ENCODE data around the gene PAF1. TPM values are rescaled to one million over a fixed set of nuclear protein-coding genes. Genes with fewer than 3 reads are reported as not detected.

Gene PAF1
- total RNA-seq: 32.0 TPM
- long read RNA-seq, transcript PAF1-201 (14 exons, 2,066 nt): major isoform, 85 of 109 reads
- long read RNA-seq, partial matches to known transcripts: 7 of 109 reads
- long read RNA-seq, other reads (novel, unspliced or antisense): 17 of 109 reads

GRCh38 chr19:39390751-39391437, at the start of gene PAF1, which contains the start of gene MED29:
Gene PAF1, minus strand, starts transcription at chr19:39391106. Its CDS starts 242 bp downstream, at chr19:39390864.
Gene MED29, plus strand, starts transcription at chr19:39391378. Its CDS starts 45 bp downstream, at chr19:39391423.
- intact Hi-C loops (cut with DNase I): no loop called here
- ATAC-seq (ENCODE audit: poor library complexity) (peak; percentile 97), DNase-seq (peak; percentile 97)

GRCh38 chr19:39438270-39438934, 47.5 kb upstream of the PAF1 start:
- ATAC-seq (ENCODE audit: poor library complexity) (no peak), DNase-seq (no peak)
- intact Hi-C loops (cut with DNase I): loop anchor here (5.0 kb wide), 1 partner anchor 104 kb away; the partner anchor contains the start of gene EID2

- DNase-seq (no peak), ATAC-seq (ENCODE audit: poor library complexity) (no peak)
- intact Hi-C loops (cut with DNase I): loop anchor here (5.0 kb wide), 1 partner anchor 106 kb away; the partner anchor contains the start of gene EID2
Measured at GRCh38 chr19:39436350-39436716, 45.4 kb upstream of the PAF1 start.

- ATAC-seq (ENCODE audit: poor library complexity): peak; percentile 99
- intact Hi-C loops (cut with DNase I): loop anchor here (5.0 kb wide), 1 partner anchor 107 kb away; the partner anchor contains the start of gene EID2
- DNase-seq: peak; percentile 99
Measured at GRCh38 chr19:39435499-39436349, 44.8 kb upstream of the PAF1 start, which contains the start of gene RPS16. Gene RPS16, minus strand, starts transcription at chr19:39435949. Its CDS starts 54 bp downstream, at chr19:39435895.

GRCh38 chr19:39434123-39435076, 43.5 kb upstream of the PAF1 start:
- DNase-seq (no peak), ATAC-seq (ENCODE audit: poor library complexity) (no peak)
- intact Hi-C loops (cut with DNase I): loop anchor here (5.0 kb wide), 1 partner anchor 108 kb away; the partner anchor contains the start of gene EID2

- intact Hi-C loops (cut with DNase I): no loop called here
- DNase-seq (no peak), ATAC-seq (ENCODE audit: poor library complexity) (no peak)
Measured at GRCh38 chr19:39433480-39434079, 42.7 kb upstream of the PAF1 start.

GRCh38 chr19:39432677-39433025, 41.7 kb upstream of the PAF1 start:
- ATAC-seq (ENCODE audit: poor library complexity) (no peak), DNase-seq (no peak)
- intact Hi-C loops (cut with DNase I): no loop called here

GRCh38 chr19:39430675-39431593, 40.0 kb upstream of the PAF1 start:
- ATAC-seq (ENCODE audit: poor library complexity) (no peak), DNase-seq (no peak)
- intact Hi-C loops (cut with DNase I): no loop called here

- ATAC-seq (ENCODE audit: poor library complexity) (peak; percentile 85), DNase-seq (peak; percentile 83)
- intact Hi-C loops (cut with DNase I): no loop called here
Measured at GRCh38 chr19:39428283-39429112, 37.6 kb upstream of the PAF1 start.

- DNase-seq (no peak), ATAC-seq (ENCODE audit: poor library complexity) (no peak)
- intact Hi-C loops (cut with DNase I): no loop called here
Measured at GRCh38 chr19:39427707-39428106, 36.8 kb upstream of the PAF1 start.

GRCh38 chr19:39426170-39426569, 35.3 kb upstream of the PAF1 start:
- DNase-seq (no peak), ATAC-seq (ENCODE audit: poor library complexity) (no peak)
- intact Hi-C loops (cut with DNase I): no loop called here

GRCh38 chr19:39425744-39426143, 34.8 kb upstream of the PAF1 start:
- ATAC-seq (ENCODE audit: poor library complexity): no peak
- intact Hi-C loops (cut with DNase I): no loop called here
- DNase-seq: no peak

GRCh38 chr19:39424934-39425333, 34.0 kb upstream of the PAF1 start:
- DNase-seq (peak; percentile 33), ATAC-seq (ENCODE audit: poor library complexity) (no peak)
- intact Hi-C loops (cut with DNase I): no loop called here

- DNase-seq (peak; percentile 30), ATAC-seq (ENCODE audit: poor library complexity) (no peak)
Measured at GRCh38 chr19:39423258-39424086, 32.6 kb upstream of the PAF1 start.

GRCh38 chr19:39422020-39422419, 31.1 kb upstream of the PAF1 start:
- DNase-seq: no peak
- intact Hi-C loops (cut with DNase I): no loop called here
- no peak for ATAC-seq (ENCODE audit: poor library complexity)

More at GRCh38 chr19:39423258-39424086, 32.6 kb upstream of the PAF1 start:
- intact Hi-C loops (cut with DNase I): no loop called here

Measured in Right ventricle myocardium superior (tissue), 1 donor.